Esophagus muscularis mucosa (tissue), 4 donors: Measurements from ENCODE around the gene PPARA. TPM values are rescaled to one million over a fixed set of nuclear protein-coding genes. Genes with fewer than 3 reads are reported as not detected.

Experiments
- DNase-seq: peaks from one replicate; pipeline ENCODE4 v3.0.0-alpha.2; 2017; ENCODE audit errors: extremely low spot score
- H3K27ac ChIP-seq, 4 donors: fragments of 200-600 bp; sonication (generic); replicated peaks in 1 of 4; 1 replicate in 3 of 4; 2 replicates in 1 of 4; pipeline ENCODE4 v1.5.1; 2016 to 2019; ENCODE audit warnings: mild to moderate bottlenecking in 1 of 4
- H3K27me3 ChIP-seq, 4 donors: fragments of 200-600 bp; sonication (generic); one replicate each; pipeline versions ENCODE4 v1.5.1 to v1.6.0; 2016 to 2019
- H3K36me3 ChIP-seq, 4 donors: fragments of 200-600 bp; sonication (generic); one replicate each; pipeline ENCODE4 v1.5.1; 2016 to 2019
- H3K4me1 ChIP-seq, 4 donors: fragments of 200-600 bp; sonication (generic); one replicate each; pipeline ENCODE4 v1.5.1; 2016 to 2019
- H3K4me3 ChIP-seq, 4 donors: fragments of 200-600 bp; sonication (generic); 1 replicate in 2 of 4; 2 replicates in 2 of 4; pipeline ENCODE4 v1.5.1; 2016 to 2019; ENCODE audit warnings: mild to moderate bottlenecking in 4 of 4, moderate library complexity in 1 of 4
- H3K9me3 ChIP-seq, 4 donors: fragments of 200-600 bp; sonication (generic); 1 replicate in 3 of 4; 2 replicates in 1 of 4; pipeline ENCODE4 v1.5.1; 2016 to 2019
- EP300 ChIP-seq: sonication (generic); formaldehyde crosslinking; IDR thresholded peaks from one replicate; pipeline ENCODE4 v1.6.1; 2017; ENCODE audit warnings: antibody characterized with exemption
- POLR2A ChIP-seq: fragments of 450-650 bp; IDR thresholded peaks from one replicate; pipeline ENCODE4 v1.6.1; 2017; ENCODE audit warnings: antibody characterized with exemption, moderate library complexity, mild to moderate bottlenecking, low read depth
- POLR2AphosphoS5 ChIP-seq, 2 donors: sonication (generic); formaldehyde crosslinking; IDR thresholded peaks; one replicate each; pipeline ENCODE4 v1.6.1; 2017; ENCODE audit warnings: antibody characterized with exemption in 2 of 2
- WGBS: methylation state at CpG from one replicate; pipeline ENCODE4 v1.1.5; 2018; 5-methylcytosine and 5-hydroxymethylcytosine counted together
- intact Hi-C: fragments of 100-400 bp; cut with DNase I; formaldehyde crosslinking; loops from one replicate; pipeline ENCODE4 v1.15.1; 2023
- total RNA-seq, 4 donors: library from RNA; depleted of rRNA; stranded (reverse); fragments of >200 nt; gene quantifications; one replicate each; pipeline versions ENCODE4 v1.1.0 to v1.2.1, GENCODE V29; 2016
- TF ChIP-seq, protein P1 (sequence below), 3 experiments: fragments of 200-600 bp in 2 of 3; fragments of 450-650 bp in 1 of 3; sonication (generic) in 2 of 3; IDR thresholded peaks; one replicate each; pipeline ENCODE4 v1.5.1; 2017 to 2019; ENCODE audit warnings: antibody characterized with exemption in 3 of 3, mild to moderate bottlenecking in 2 of 3, moderate library complexity in 1 of 3

Gene PPARA
- total RNA-seq, 4 donors from 2014 or later = 17.0 to 50.9 (median 26.8) TPM

GRCh38 chr22:46122980-46123693 lies 27.2 kb upstream of the PPARA start:
- no peaks in the 10 kb centered on the region for H3K9me3 ChIP-seq
- no peak overlapping the region for H3K27ac ChIP-seq
- TF ChIP-seq POLR2AphosphoS5 (IDR thresholded peaks at IDR 0.05) = no peak
- TF ChIP-seq, protein P1, sequence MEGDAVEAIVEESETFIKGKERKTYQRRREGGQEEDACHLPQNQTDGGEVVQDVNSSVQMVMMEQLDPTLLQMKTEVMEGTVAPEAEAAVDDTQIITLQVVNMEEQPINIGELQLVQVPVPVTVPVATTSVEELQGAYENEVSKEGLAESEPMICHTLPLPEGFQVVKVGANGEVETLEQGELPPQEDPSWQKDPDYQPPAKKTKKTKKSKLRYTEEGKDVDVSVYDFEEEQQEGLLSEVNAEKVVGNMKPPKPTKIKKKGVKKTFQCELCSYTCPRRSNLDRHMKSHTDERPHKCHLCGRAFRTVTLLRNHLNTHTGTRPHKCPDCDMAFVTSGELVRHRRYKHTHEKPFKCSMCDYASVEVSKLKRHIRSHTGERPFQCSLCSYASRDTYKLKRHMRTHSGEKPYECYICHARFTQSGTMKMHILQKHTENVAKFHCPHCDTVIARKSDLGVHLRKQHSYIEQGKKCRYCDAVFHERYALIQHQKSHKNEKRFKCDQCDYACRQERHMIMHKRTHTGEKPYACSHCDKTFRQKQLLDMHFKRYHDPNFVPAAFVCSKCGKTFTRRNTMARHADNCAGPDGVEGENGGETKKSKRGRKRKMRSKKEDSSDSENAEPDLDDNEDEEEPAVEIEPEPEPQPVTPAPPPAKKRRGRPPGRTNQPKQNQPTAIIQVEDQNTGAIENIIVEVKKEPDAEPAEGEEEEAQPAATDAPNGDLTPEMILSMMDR (IDR thresholded peaks at IDR 0.05) = no peak
- TF ChIP-seq EP300 = no peak
- TF ChIP-seq POLR2A = no peak
- DNase-seq = no peak
- H3K4me3 ChIP-seq = peak overlapping the region in 1 of 4 donors; percentile 10
- no peaks in the 10 kb centered on the region for H3K36me3 ChIP-seq
- intact Hi-C loops = loop anchor here (1.0 to 10.0 kb wide), 2 partner anchors 191 to 422 kb away; no protein-coding TSS in a partner anchor
- WGBS = 78% methylated on average over 8 of the region's 19 CpGs
- peaks cover 6 to 27% (median 25%) of the 10 kb centered on the region in 4 donors for H3K4me1 ChIP-seq
- H3K27me3 ChIP-seq = no peaks in the 10 kb centered on the region

DNA sequence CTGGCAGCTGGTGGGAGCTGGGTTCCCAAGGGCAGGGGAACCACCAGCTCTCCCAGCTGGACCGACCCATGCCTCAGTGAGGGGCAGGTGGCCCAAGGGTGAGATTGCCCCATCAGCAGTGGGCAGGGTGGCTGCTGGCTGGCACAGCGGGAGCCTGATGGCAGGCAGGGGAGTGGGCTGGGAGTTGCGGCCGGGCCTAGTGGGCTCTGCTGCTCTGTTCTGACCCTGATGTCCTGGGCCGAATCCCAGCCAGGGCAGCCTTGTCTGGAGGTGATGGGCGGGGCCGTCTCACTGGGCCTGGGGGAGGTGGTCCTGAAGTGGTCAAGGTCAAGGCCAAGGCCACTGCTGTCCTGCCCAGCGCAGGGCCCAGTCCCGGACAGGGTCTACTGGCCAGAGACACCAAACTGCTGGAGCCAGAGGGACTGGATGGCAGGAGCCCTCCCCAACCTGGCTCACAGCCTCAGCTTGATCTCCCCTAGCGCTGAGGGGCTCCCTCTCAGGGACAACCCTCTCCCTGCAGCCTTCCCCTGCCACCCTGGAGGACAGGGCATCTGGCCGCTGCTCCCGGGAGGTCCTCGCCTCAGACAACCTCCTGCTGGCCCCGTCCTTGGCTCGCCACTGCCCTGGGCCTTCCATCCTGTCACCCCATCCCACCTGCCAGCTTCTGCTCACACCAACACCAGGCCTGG lies 26.5 kb upstream of the PPARA start:
- no peaks in the 10 kb centered on the region for H3K9me3 ChIP-seq
- H3K36me3 ChIP-seq = no peaks in the 10 kb centered on the region
- peaks cover 6 to 27% (median 25%) of the 10 kb centered on the region in 4 donors for H3K4me1 ChIP-seq
- H3K27me3 ChIP-seq = no peaks in the 10 kb centered on the region
- no peak overlapping the region for H3K4me3 ChIP-seq
- intact Hi-C loops = loop anchor here (10.0 kb wide), 1 partner anchor 421 kb away; no protein-coding TSS in a partner anchor
- TF ChIP-seq, protein P1 (IDR thresholded peaks at IDR 0.05) = no peak
- TF ChIP-seq POLR2AphosphoS5 (IDR thresholded peaks at IDR 0.05) = no peak
- TF ChIP-seq EP300 = no peak
- TF ChIP-seq POLR2A = no peak
- DNase-seq = no peak
- H3K27ac ChIP-seq = no peak overlapping the region
- 87% methylated on average over 13 of the region's 15 CpGs for WGBS

DNA sequence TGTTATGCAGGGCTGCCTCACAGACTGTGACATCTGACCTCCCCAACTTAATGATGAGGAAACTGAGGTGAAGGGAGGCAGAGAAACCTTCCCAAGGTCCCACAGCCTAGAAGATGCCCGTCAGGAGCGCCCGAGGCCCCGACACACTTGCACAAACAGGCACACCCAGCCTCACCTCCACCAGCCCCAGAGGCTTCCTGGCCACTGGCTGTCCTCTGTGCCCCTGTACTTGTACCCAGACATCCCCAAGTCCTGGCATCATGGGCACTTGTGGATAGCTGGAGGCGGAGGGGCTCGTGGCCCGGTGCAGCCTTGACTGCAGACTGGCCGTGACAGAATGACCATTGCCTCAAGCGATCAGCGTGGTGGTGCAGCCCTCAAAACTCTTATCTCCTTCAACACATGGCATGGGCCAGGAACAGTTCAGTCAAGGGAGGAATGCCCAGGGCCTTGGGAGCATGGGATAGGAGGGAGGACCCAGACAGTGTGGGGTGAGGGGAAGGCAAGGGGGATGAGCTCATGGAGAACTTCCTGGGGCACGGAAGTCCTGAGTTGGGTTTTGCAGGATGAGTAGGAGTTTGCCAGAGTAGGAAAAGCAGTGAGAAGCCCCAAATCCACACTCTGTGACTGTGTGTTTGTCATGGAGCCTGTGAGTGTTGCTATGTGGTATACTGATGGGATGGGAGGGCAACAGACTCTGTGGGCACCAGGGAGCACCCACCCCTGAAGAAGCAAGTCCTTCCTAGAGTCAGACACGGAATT lies 25.8 kb upstream of the PPARA start:
- Histone ChIP-seq H3K27ac (no peak overlapping the region), H3K4me3 (no peak overlapping the region), H3K9me3 (no peaks in the 10 kb centered on the region), H3K4me1 (peaks cover 11 to 29% (median 26%) of the 10 kb centered on the region in 4 donors), H3K27me3 (no peaks in the 10 kb centered on the region), H3K36me3 (no peaks in the 10 kb centered on the region)
- TF ChIP-seq, protein P1 (IDR thresholded peaks at IDR 0.05) = no peak
- TF ChIP-seq POLR2AphosphoS5 (IDR thresholded peaks at IDR 0.05) (no peak), POLR2A (no peak), EP300 (no peak)
- DNase-seq = no peak
- over 99% methylated on average over 12 of the region's 12 CpGs for WGBS
- intact Hi-C loops = loop anchor here (10.0 kb wide), 1 partner anchor 420 kb away; no protein-coding TSS in a partner anchor

DNA sequence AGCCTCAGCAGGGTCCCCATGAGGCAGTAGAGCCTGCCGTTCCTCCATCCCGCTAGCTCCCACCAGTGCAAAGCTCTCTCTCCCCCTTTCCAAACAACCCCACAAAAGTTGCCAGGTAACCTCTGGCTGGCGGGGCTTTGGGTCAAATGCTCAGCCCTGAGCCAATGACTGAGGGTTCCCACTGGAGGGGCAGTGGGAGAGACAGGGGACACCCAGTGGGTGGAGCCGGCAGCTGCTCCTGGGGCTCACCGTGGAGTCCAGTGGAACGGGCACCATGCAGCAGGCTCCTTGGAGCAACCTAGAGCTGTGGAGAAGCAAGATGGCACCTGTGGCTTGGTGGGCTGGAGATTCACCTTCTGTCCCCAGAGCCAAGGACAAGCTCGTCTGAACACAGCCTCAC lies 25.0 kb upstream of the PPARA start:
- H3K36me3 ChIP-seq = no peaks in the 10 kb centered on the region
- WGBS = 92% methylated on average over 7 of the region's 7 CpGs
- intact Hi-C loops = loop anchor here (10.0 kb wide), 1 partner anchor 419 kb away; no protein-coding TSS in a partner anchor
- H3K4me3 ChIP-seq = no peak overlapping the region
- H3K27ac ChIP-seq = no peak overlapping the region
- no peak for DNase-seq
- no peaks in the 10 kb centered on the region for H3K27me3 ChIP-seq
- no peak for TF ChIP-seq POLR2AphosphoS5 (IDR thresholded peaks at IDR 0.05)
- no peak for TF ChIP-seq EP300
- TF ChIP-seq, protein P1 (IDR thresholded peaks at IDR 0.05) = no peak
- H3K9me3 ChIP-seq = no peaks in the 10 kb centered on the region
- H3K4me1 ChIP-seq = peaks cover 16 to 26% (median 25%) of the 10 kb centered on the region in 4 donors
